HG03175 (cell line): Measurements from ENCODE around the gene ASB7.
"Not testable (repeated sequence)": the region's sequence is repeated elsewhere in the genome, so short reads cannot be mapped to it uniquely, and the experiment has no call there.

ENCODE experiments used
- ATAC-seq: cut with Tn5 transposase; IDR thresholded peaks from one replicate; pipeline ENCODE4 v1.9.1; 2021; ENCODE audit warnings: mild to moderate bottlenecking, moderate library complexity; ENCODE audit not compliant: unreplicated experiment

Gene ASB7

GRCh38 chr15:100602064-100602822 lies at the start of gene ASB7, which contains the start of gene LINS1:
Gene ASB7, plus strand, starts transcription at chr15:100602589. Its CDS starts 9,628 bp downstream, at chr15:100612217.
Gene LINS1, minus strand, starts transcription at chr15:100602184. Its CDS starts 21,342 bp downstream, at chr15:100580842.
- peak; percentile 92 for ATAC-seq

- no peak for ATAC-seq
Measured at GRCh38 chr15:100553468-100553867, 48.9 kb upstream of the ASB7 start.

- no peak for ATAC-seq
Measured at GRCh38 chr15:100558771-100559254, 43.6 kb upstream of the ASB7 start.

GRCh38 chr15:100559330-100559729 lies 43.1 kb upstream of the ASB7 start:
- ATAC-seq: no peak

- no peak for ATAC-seq
Measured at GRCh38 chr15:100560323-100560722, 42.1 kb upstream of the ASB7 start.

GRCh38 chr15:100565591-100565990 lies 36.8 kb upstream of the ASB7 start:
- ATAC-seq: no peak

- ATAC-seq: no peak
Measured at GRCh38 chr15:100566850-100567628, 35.4 kb upstream of the ASB7 start.

GRCh38 chr15:100569391-100569790 lies 33.0 kb upstream of the ASB7 start:
- ATAC-seq: no peak

- ATAC-seq: no peak
Measured at GRCh38 chr15:100570275-100570674, 32.1 kb upstream of the ASB7 start.

- ATAC-seq: peak; percentile 83
Measured at GRCh38 chr15:100570735-100571313, 31.6 kb upstream of the ASB7 start.

GRCh38 chr15:100571592-100572167 lies 30.7 kb upstream of the ASB7 start:
- ATAC-seq: no peak

GRCh38 chr15:100572362-100572983 lies 29.9 kb upstream of the ASB7 start:
- ATAC-seq: no peak

- no peak for ATAC-seq
Measured at GRCh38 chr15:100573526-100573925, 28.9 kb upstream of the ASB7 start.

GRCh38 chr15:100580414-100580813 lies 22.0 kb upstream of the ASB7 start:
- ATAC-seq: no peak

- no peak for ATAC-seq
Measured at GRCh38 chr15:100588638-100589242, 13.6 kb upstream of the ASB7 start.

GRCh38 chr15:100591163-100591562 lies 11.2 kb upstream of the ASB7 start:
- not testable (repeated sequence) for ATAC-seq

- no peak for ATAC-seq
Measured at GRCh38 chr15:100591835-100592234, 10.6 kb upstream of the ASB7 start.

GRCh38 chr15:100592898-100593297 lies 9.5 kb upstream of the ASB7 start:
- ATAC-seq: no peak

GRCh38 chr15:100593431-100593830 lies 9.0 kb upstream of the ASB7 start:
- no peak for ATAC-seq

- no peak for ATAC-seq
Measured at GRCh38 chr15:100595964-100596363, 6.4 kb upstream of the ASB7 start.
